Gastroesophageal sphincter (tissue), 4 donors: ENCODE results near the gene E2F1. TPM values are rescaled to one million over a fixed set of nuclear protein-coding genes. Genes with fewer than 3 reads are reported as not detected.

Experiments
- ATAC-seq: fragments of 150-250 bp; one replicate; pipeline ENCODE4 v1.9.1; 2016; ENCODE audit warnings: mild to moderate bottlenecking, moderate library complexity
- H3K27ac ChIP-seq, 4 donors: fragments of 200-600 bp; sonication (generic) in 3 of 4; 1 replicate in 3 of 4; 2 replicates in 1 of 4; pipeline ENCODE4 v1.5.1; 2016 to 2019
- H3K27me3 ChIP-seq: fragments of 200-600 bp; sonication (generic); one replicate; pipeline ENCODE4 v1.5.1; 2019
- H3K36me3 ChIP-seq, 2 donors: fragments of 200-600 bp; sonication (generic); one replicate each; pipeline ENCODE4 v1.5.1; 2019; ENCODE audit warnings: control low read depth in 1 of 2
- H3K4me1 ChIP-seq, 3 donors: fragments of 200-600 bp; sonication (generic); 1 replicate in 2 of 3; 2 replicates in 1 of 3; pipeline ENCODE4 v1.5.1; 2016 to 2019; ENCODE audit warnings: control low read depth in 2 of 3
- H3K4me3 ChIP-seq, 2 donors: fragments of 200-600 bp; sonication (generic); one replicate each; pipeline ENCODE4 v1.5.1; 2019; ENCODE audit warnings: mild to moderate bottlenecking in 1 of 2, moderate library complexity in 1 of 2
- H3K9me3 ChIP-seq, 3 donors: fragments of 200-600 bp; sonication (generic); one replicate each; pipeline ENCODE4 v1.5.1; 2017 to 2019; ENCODE audit warnings: control low read depth in 2 of 3
- CTCF ChIP-seq, 4 experiments: fragments of 200-600 bp in 2 of 4; fragments of 450-650 bp in 2 of 4; sonication (generic) in 1 of 4; IDR thresholded peaks; one replicate each; pipeline ENCODE4 v1.5.1; 2017 to 2019; ENCODE audit warnings: antibody characterized with exemption in 4 of 4, mild to moderate bottlenecking in 2 of 4, moderate library complexity in 2 of 4
- EP300 ChIP-seq: sonication (generic); formaldehyde crosslinking; IDR thresholded peaks from one replicate; pipeline ENCODE4 v1.6.1; 2017; ENCODE audit warnings: antibody characterized with exemption, mild to moderate bottlenecking
- POLR2A ChIP-seq, 2 donors: fragments of 450-650 bp; IDR thresholded peaks; one replicate each; pipeline ENCODE4 v1.6.1; 2017; ENCODE audit warnings: antibody characterized with exemption in 2 of 2, mild to moderate bottlenecking in 2 of 2, moderate library complexity in 1 of 2
- POLR2AphosphoS5 ChIP-seq: sonication (generic); formaldehyde crosslinking; IDR thresholded peaks from one replicate; pipeline ENCODE4 v1.6.1; 2017; ENCODE audit warnings: antibody characterized with exemption
- WGBS, 2 donors: methylation state at CpG; one replicate each; pipeline ENCODE4 v1.1.5; 2018; ENCODE audit warnings: low coverage in 1 of 2; 5-methylcytosine and 5-hydroxymethylcytosine counted together
- total RNA-seq, 4 donors: library from RNA; depleted of rRNA; stranded (reverse); fragments of >200 nt; gene quantifications; one replicate each; pipeline ENCODE4 v1.1.0, GENCODE V29; 2016

The E2F1 gene
- total RNA-seq, 4 donors from 2014 or later = 0.57 to 4.4 (median 1.5) TPM

- 78 to 83% methylated on average over 1 to 2 of the region's 2 CpGs for WGBS, 2 donors
- no peak overlapping the region for H3K4me3 ChIP-seq
- H3K27me3 ChIP-seq = no peaks in the 10 kb centered on the region
- no peaks in the 10 kb centered on the region for H3K36me3 ChIP-seq
- no peak for TF ChIP-seq CTCF (IDR thresholded peaks at IDR 0.05)
- no peak for TF ChIP-seq EP300
- no peak for TF ChIP-seq POLR2AphosphoS5
- TF ChIP-seq POLR2A (IDR thresholded peaks at IDR 0.05) = no peak
- ATAC-seq = no peak
- no peaks in the 10 kb centered on the region for H3K9me3 ChIP-seq
- H3K27ac ChIP-seq = no peak overlapping the region
- peaks cover 0 to 47% (median 24%) of the 10 kb centered on the region in 3 donors for H3K4me1 ChIP-seq
These were observed 5.5 kb downstream of the E2F1 start for GRCh38 chr20:33680686-33681085.

- Histone ChIP-seq H3K36me3 (no peaks in the 10 kb centered on the region), H3K4me3 (no peak overlapping the region), H3K27me3 (no peaks in the 10 kb centered on the region), H3K27ac (no peak overlapping the region), H3K9me3 (no peaks in the 10 kb centered on the region), H3K4me1 (peaks cover 0 to 47% (median 24%) of the 10 kb centered on the region in 3 donors)
- ATAC-seq = no peak
- 100% methylated on average over 2 of the region's 20 CpGs; no CpG with 5 or more reads in 1 of the 2 donors for WGBS, 2 donors
- TF ChIP-seq POLR2A (IDR thresholded peaks at IDR 0.05) = no peak
- TF ChIP-seq CTCF (IDR thresholded peaks at IDR 0.05) = no peak
- no peak for TF ChIP-seq EP300
- no peak for TF ChIP-seq POLR2AphosphoS5
These were observed 6.3 kb downstream of the E2F1 start for GRCh38 chr20:33679758-33680485.

- peaks cover 0 to 54% (median 30%) of the 10 kb centered on the region in 3 donors for H3K4me1 ChIP-seq
- H3K27ac ChIP-seq = peak overlapping the region in 3 of 4 donors; percentile 93 to 97 (median 95)
- 40% methylated on average over 1 of the region's 15 CpGs; no CpG with 5 or more reads in 1 of the 2 donors for whole genome bisulfite sequencing, 2 donors
These were observed 8.0 kb downstream of the E2F1 start for GRCh38 chr20:33677991-33678702.

More at GRCh38 chr20:33677991-33678702, 8.0 kb downstream of the E2F1 start:
- Histone ChIP-seq H3K36me3 (no peaks in the 10 kb centered on the region), H3K27me3 (no peaks in the 10 kb centered on the region), H3K4me3 (no peak overlapping the region), H3K9me3 (no peaks in the 10 kb centered on the region)
- ATAC-seq = peak; percentile 49
- TF ChIP-seq CTCF (IDR thresholded peaks at IDR 0.05) (no peak), POLR2A (IDR thresholded peaks at IDR 0.05) (no peak), EP300 (no peak), POLR2AphosphoS5 (no peak)
